Caco-2 (cell line): ENCODE measurements around the gene DTD2. TPM values are rescaled to one million over a fixed set of nuclear protein-coding genes. Genes with fewer than 3 reads are reported as not detected.

Experiments used
- BruUV-seq: library from RNA; stranded (reverse); fragments of 400-500 nt; replicated peaks from 2 replicates; lab custom pipeline; 2021; lab: Mats Ljungman, UMichigan
- CTCF ChIA-PET: fragments of 300-600 bp; sonication (Branson Sonifier 250); formaldehyde crosslinking; loops from one replicate; lab custom pipeline; 2022; ENCODE audit warnings: antibody characterized with exemption; lab: Charles Lee
- POLR2A ChIA-PET: fragments of 300-600 bp; sonication (Branson Sonifier 250); formaldehyde crosslinking; loops from one replicate; lab custom pipeline; 2022; ENCODE audit warnings: antibody characterized with exemption; lab: Charles Lee
- DNase-seq, 2 experiments: peaks; one replicate each; pipeline versions ENCODE4 v3.0.0 to v3.0.0-alpha.2; 2020 to 2022
- H3K27me3 ChIP-seq: replicated peaks from 2 replicates; pipeline ENCODE4 v1.6.0; 2011; ENCODE audit warnings: low read length; ENCODE audit not compliant: control insufficient read depth, insufficient read depth
- H3K36me3 ChIP-seq: 2 replicates; pipeline ENCODE4 v1.5.1; 2011; ENCODE audit warnings: low read length; ENCODE audit not compliant: control insufficient read depth, insufficient read depth
- H3K4me1 ChIP-seq: fragments of 250-450 bp; sonication (Bioruptor Pico); 2 replicates; pipeline ENCODE4 v1.5.1; 2020; ENCODE audit warnings: mild to moderate bottlenecking
- H3K4me3 ChIP-seq: 2 replicates; pipeline ENCODE4 v1.5.1; 2011; ENCODE audit warnings: low read depth, mild to moderate bottlenecking, control low read depth, low read length
- H3K9me3 ChIP-seq: fragments of 250-450 bp; sonication (Bioruptor Pico); 2 replicates; pipeline ENCODE4 v1.5.1; 2020; ENCODE audit warnings: mild to moderate bottlenecking, moderate library complexity
- H3K27ac Mint-ChIP-seq: one replicate; pipeline ENCODE4 v1.8.0; 2022; ENCODE audit warnings: mixed read lengths; ENCODE audit not compliant: unreplicated experiment
- H3K27me3 Mint-ChIP-seq: one replicate; pipeline ENCODE4 v1.8.0; 2022; ENCODE audit warnings: mixed read lengths; ENCODE audit not compliant: insufficient read depth, unreplicated experiment
- H3K36me3 Mint-ChIP-seq: one replicate; pipeline ENCODE4 v1.8.0; 2022; ENCODE audit warnings: mild to moderate bottlenecking, mixed read lengths; ENCODE audit not compliant: insufficient read depth, unreplicated experiment
- H3K4me1 Mint-ChIP-seq: one replicate; pipeline ENCODE4 v1.8.0; 2022; ENCODE audit warnings: low read depth, mixed read lengths; ENCODE audit not compliant: unreplicated experiment
- H3K4me3 Mint-ChIP-seq: one replicate; pipeline ENCODE4 v1.8.0; 2022; ENCODE audit warnings: mild to moderate bottlenecking, moderate library complexity, mixed read lengths; ENCODE audit not compliant: unreplicated experiment
- H3K9me3 Mint-ChIP-seq: one replicate; pipeline ENCODE4 v1.8.0; 2022; ENCODE audit warnings: mixed read lengths; ENCODE audit not compliant: unreplicated experiment
- CTCF ChIP-seq, 2 experiments: fragments of 200-600 bp in 1 of 2; IDR thresholded peaks; 1 replicate in 1 of 2; 2 replicates in 1 of 2; pipeline versions ENCODE4 v1.5.1 to v1.8.0; 2011 to 2022; ENCODE audit warnings: antibody characterized with exemption in 1 of 2, control low read depth in 1 of 2, inconsistent platforms in 1 of 2, low read depth in 1 of 2, low read length in 1 of 2, mild to moderate bottlenecking in 1 of 2, moderate library complexity in 1 of 2; ENCODE audit not compliant: insufficient read depth in 1 of 2, severe bottlenecking in 1 of 2, unreplicated experiment in 1 of 2
- intact Hi-C: fragments of 100-400 bp; cut with micrococcal nuclease; formaldehyde crosslinking; loops from one replicate; pipeline ENCODE4 v1.10.0; 2022; ENCODE audit not compliant: unreplicated experiment
- total RNA-seq: library from RNA; stranded (reverse); gene quantifications from 2 replicates; pipeline ENCODE4 v1.2.3, GENCODE V29; 2022

DTD2 gene
- total RNA-seq, 1 experiment from 2014 or later: 20.0 TPM

DNA sequence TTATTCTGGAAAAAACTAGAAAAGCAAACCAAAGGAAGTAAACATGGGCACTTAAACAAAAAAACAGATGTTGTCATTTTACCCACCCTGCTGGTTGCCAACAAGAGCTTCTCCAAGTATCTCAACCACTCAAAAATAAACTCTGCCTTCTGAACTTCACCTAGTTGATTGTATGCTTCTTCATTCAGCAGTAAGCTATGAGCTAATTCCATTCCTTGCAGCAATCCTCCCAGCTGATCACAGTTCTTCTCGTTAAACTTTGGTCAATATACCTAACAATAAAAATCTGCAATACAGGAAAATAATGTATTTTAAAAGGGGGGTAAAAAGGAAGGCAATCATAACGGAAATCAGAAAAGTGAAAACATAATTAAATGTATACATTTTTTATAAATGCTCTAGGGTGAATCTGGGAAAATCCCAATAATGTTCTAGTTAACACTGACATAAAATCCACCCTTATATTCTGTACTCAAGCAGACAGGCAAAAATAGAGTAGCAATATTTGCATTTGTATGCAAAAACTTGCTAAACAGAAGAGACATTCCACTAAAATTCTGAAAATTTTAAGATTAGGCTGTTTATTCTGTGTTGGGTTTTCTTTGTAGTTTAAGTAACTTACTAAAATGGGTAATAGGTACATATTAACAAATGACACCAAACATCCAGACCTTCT, 54.4 kb downstream of the DTD2 start:
- intact Hi-C loops: no loop called here
- no TSS peak for BruUV-seq

GRCh38 chr14:31401369-31401932, 55.9 kb downstream of the DTD2 start:
- no TSS peak for BruUV-seq
- Mint-ChIP-seq H3K4me3 (no peak overlapping the region), H3K9me3 (no peaks in the 10 kb centered on the region), H3K27ac (no peak overlapping the region), H3K36me3 (peaks cover 23% of the 10 kb centered on the region), H3K27me3 (no peaks in the 10 kb centered on the region), H3K4me1 (no peaks in the 10 kb centered on the region)
- ChIA-PET POLR2A (interaction anchor here (1.6 kb wide), 1 partner anchor 19 kb away, joined by 4 read pairs; the partner anchor contains the start of gene HEATR5A), CTCF (no interaction called here)
- no peak for DNase-seq
- TF ChIP-seq CTCF (IDR thresholded peaks at IDR 0.05; ENCODE audit: insufficient read depth in 1 of 2, low read depth in 1 of 2, low read length in 1 of 2, severe bottlenecking in 1 of 2, unreplicated experiment in 1 of 2): no peak
- Histone ChIP-seq H3K4me3 (no peak overlapping the region), H3K36me3 (no peaks in the 10 kb centered on the region), H3K9me3 (no peaks in the 10 kb centered on the region), H3K4me1 (peaks cover 10% of the 10 kb centered on the region; the same call in 1 of the 2 replicates), H3K27me3 (no peaks in the 10 kb centered on the region)
- intact Hi-C loops: no loop called here

More for the DNA sequence above, 54.4 kb downstream of the DTD2 start:
- H3K4me1 Mint-ChIP-seq: no peaks in the 10 kb centered on the region
- CTCF ChIA-PET: no interaction called here
- Histone ChIP-seq H3K27me3 (no peaks in the 10 kb centered on the region), H3K4me1 (peaks cover 10% of the 10 kb centered on the region), H3K36me3 (no peaks in the 10 kb centered on the region), H3K4me3 (no peak overlapping the region), H3K9me3 (no peaks in the 10 kb centered on the region)
- no peaks in the 10 kb centered on the region for H3K9me3 Mint-ChIP-seq
- POLR2A ChIA-PET: interaction anchor here (1.6 kb wide), 1 partner anchor 18 kb away, joined by 4 read pairs; the partner anchor contains the start of gene HEATR5A
- no peak overlapping the region for H3K27ac Mint-ChIP-seq
- no peak overlapping the region for H3K4me3 Mint-ChIP-seq
- H3K27me3 Mint-ChIP-seq: no peaks in the 10 kb centered on the region
- peaks cover 15% of the 10 kb centered on the region for H3K36me3 Mint-ChIP-seq
- no peak for DNase-seq
- no peak for TF ChIP-seq CTCF (IDR thresholded peaks at IDR 0.05; ENCODE audit: insufficient read depth in 1 of 2, low read depth in 1 of 2, low read length in 1 of 2, severe bottlenecking in 1 of 2, unreplicated experiment in 1 of 2)

DNA sequence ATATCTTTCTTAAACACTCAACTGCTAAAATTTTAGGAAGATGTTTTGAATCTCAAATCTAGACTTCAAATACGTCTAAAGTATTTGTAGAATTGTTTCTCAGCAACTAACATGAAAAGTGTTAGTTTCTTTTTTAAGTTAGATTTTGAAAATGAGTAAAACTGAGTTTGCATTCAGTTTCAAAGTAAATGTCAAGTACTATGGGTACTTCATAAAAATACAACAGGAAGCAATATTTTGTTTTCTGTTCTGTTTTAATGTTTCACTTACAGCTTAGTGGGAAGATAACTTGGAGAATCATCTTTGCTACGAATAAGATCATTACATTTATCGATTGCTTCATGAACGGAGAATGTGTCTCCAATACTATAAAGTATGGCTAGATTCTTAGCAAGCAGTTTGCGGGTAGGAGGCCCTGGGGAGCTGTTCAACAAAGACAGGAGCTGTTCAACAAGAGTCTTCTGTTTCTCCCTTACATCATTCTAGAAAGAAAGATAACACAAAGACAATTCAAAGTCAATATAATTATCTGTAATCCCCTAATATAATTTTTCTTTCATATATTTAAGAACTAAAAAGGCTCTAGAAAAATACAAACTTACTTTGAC, 57.2 kb downstream of the DTD2 start:
- peaks cover 29% of the 10 kb centered on the region for H3K36me3 Mint-ChIP-seq
- DNase-seq: no peak
- H3K27ac Mint-ChIP-seq: no peak overlapping the region
- no peak overlapping the region for H3K4me3 Mint-ChIP-seq
- no peaks in the 10 kb centered on the region for H3K9me3 Mint-ChIP-seq
- TF ChIP-seq CTCF (IDR thresholded peaks at IDR 0.05; ENCODE audit: insufficient read depth in 1 of 2, low read depth in 1 of 2, low read length in 1 of 2, severe bottlenecking in 1 of 2, unreplicated experiment in 1 of 2): no peak
- Histone ChIP-seq H3K9me3 (no peaks in the 10 kb centered on the region), H3K36me3 (no peaks in the 10 kb centered on the region), H3K27me3 (no peaks in the 10 kb centered on the region), H3K4me1 (no peaks in the 10 kb centered on the region), H3K4me3 (no peak overlapping the region)
- ChIA-PET POLR2A (no interaction called here), CTCF (no interaction called here)
- H3K27me3 Mint-ChIP-seq: no peaks in the 10 kb centered on the region
- no TSS peak for BruUV-seq
- intact Hi-C loops: no loop called here
- no peaks in the 10 kb centered on the region for H3K4me1 Mint-ChIP-seq

Other genes starting within 250 kb of the DTD2 start
- 146 and 147 TPM in 2 replicates for gene HECTD1, start 249.7 kb downstream of the DTD2 start, total RNA-seq
- gene HEATR5A, start 37.0 kb downstream of the DTD2 start, total RNA-seq: 41.9 and 55.6 TPM in 2 replicates
- not detected in 2 replicates for gene GPR33, start 30.5 kb upstream of the DTD2 start, total RNA-seq
- 12.5 and 13.9 TPM in 2 replicates for gene NUBPL, start 103.9 kb upstream of the DTD2 start, total RNA-seq